GM06990 (cell line): Measurements from ENCODE around the gene IFRD2.
"Not testable (repeated sequence)": the region's sequence is repeated elsewhere in the genome, so short reads cannot be mapped to it uniquely, and the experiment has no call there.

ENCODE experiments used
- DNase-seq: peaks from one replicate; pipeline ENCODE4 v3.0.0-alpha.2; 2011; ENCODE audit not compliant: insufficient read length; ENCODE audit errors: extremely low read depth
- H3K27me3 ChIP-seq: replicated peaks from 2 replicates; pipeline ENCODE4 v1.6.0; 2011; ENCODE audit warnings: low read length; ENCODE audit not compliant: control insufficient read depth, insufficient read depth
- H3K36me3 ChIP-seq: 2 replicates; pipeline ENCODE4 v1.5.1; 2011; ENCODE audit warnings: low read length; ENCODE audit not compliant: control insufficient read depth, insufficient read depth
- H3K4me3 ChIP-seq: replicated peaks from 2 replicates; pipeline ENCODE4 v1.5.1; 2011; ENCODE audit warnings: low read depth, mild to moderate bottlenecking, control low read depth, low read length
- TF ChIP-seq, protein P1 (sequence below): IDR thresholded peaks from 2 replicates; pipeline ENCODE4 v1.5.1; 2011; ENCODE audit warnings: low read length, control low read depth, mild to moderate bottlenecking, inconsistent platforms; ENCODE audit not compliant: insufficient read depth, poor library complexity, severe bottlenecking

IFRD2 gene

DNA sequence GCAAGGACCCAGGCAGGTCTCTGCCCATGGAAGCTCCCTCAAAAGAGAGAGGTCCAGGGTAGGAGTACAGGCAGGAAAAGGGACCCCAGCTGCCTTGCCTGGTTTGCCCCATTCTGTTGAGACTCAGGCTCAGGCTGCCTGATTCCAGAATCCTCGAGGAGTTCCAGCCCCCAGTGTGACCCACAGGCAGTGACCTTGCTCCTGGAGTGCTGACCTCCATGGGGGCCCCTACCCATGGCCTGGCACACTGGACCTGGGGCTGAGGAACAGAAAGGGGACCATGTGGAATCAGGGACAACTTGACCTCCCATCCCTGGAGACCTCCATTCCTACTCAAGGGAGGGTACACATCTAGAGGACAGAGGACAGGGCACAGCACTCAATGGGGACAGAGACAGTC, 26.7 kb downstream of the IFRD2 start:
- Histone ChIP-seq H3K27me3 (no peaks in the 10 kb centered on the region), H3K4me3 (no peak overlapping the region), H3K36me3 (no peaks in the 10 kb centered on the region; the same call in 1 of the 2 replicates)
- no peak for DNase-seq
- TF ChIP-seq, protein P1, sequence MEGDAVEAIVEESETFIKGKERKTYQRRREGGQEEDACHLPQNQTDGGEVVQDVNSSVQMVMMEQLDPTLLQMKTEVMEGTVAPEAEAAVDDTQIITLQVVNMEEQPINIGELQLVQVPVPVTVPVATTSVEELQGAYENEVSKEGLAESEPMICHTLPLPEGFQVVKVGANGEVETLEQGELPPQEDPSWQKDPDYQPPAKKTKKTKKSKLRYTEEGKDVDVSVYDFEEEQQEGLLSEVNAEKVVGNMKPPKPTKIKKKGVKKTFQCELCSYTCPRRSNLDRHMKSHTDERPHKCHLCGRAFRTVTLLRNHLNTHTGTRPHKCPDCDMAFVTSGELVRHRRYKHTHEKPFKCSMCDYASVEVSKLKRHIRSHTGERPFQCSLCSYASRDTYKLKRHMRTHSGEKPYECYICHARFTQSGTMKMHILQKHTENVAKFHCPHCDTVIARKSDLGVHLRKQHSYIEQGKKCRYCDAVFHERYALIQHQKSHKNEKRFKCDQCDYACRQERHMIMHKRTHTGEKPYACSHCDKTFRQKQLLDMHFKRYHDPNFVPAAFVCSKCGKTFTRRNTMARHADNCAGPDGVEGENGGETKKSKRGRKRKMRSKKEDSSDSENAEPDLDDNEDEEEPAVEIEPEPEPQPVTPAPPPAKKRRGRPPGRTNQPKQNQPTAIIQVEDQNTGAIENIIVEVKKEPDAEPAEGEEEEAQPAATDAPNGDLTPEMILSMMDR = no peak

DNA sequence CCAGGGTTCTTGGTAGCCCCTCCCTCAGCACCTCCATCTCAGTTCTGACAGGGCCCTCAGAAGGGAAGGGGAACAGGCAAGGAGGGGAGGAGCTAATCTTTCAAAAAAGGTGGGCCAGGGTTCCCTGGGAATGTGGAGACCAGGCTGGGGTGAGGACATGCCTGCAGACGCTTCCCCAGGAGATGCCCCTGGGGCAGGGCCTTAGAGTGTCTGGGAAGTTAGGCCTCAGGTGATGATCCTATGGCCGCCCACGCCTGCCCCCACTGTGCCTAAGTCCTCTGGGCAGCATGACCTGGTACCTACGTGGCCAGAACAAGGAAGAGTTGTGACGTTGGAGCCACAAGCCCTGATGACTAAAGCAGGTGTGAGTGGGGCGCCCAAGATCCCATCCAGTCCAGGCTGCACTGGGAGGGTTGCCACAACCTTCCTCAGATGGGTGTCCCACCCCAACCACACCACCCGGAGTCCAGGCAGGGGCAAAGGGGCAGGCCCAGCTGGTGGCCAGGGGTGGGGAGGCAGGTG, 27.2 kb downstream of the IFRD2 start:
- H3K4me3 ChIP-seq = no peak overlapping the region
- DNase-seq = no peak
- TF ChIP-seq, protein P1 = no peak
- no peaks in the 10 kb centered on the region; the same call in 1 of the 2 replicates for H3K36me3 ChIP-seq
- no peaks in the 10 kb centered on the region for H3K27me3 ChIP-seq

DNA sequence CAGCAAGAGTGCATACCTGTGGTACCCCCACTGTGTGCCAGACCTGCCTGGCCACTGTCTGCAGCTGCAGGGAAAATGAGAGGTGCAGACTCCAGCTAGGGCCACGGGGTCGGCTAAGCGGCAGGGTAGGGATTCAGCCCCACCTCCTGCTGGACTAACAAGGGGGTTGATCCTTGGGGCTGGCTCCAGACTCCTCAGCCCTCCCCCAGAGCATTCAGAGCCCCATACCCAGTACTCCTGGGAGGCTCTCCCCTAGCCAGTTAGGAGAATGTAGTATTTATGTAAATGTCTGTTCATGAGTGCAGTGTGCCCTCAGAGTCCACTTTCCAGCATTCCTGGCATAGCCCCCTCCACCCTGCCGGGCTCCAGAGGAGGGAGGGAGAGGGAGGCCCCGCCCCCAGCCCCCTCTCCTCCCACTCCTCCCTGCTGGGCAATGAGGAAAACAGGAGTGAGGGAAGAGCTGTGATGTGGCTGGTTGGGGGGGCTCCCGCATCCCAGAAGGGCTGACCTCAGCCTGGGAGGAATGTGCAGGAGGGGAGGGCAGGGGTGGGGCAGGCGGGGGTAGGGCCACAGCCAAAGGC, 27.8 kb downstream of the IFRD2 start:
- Histone ChIP-seq H3K4me3 (no peak overlapping the region), H3K36me3 (no peaks in the 10 kb centered on the region; the same call in 1 of the 2 replicates), H3K27me3 (no peaks in the 10 kb centered on the region)
- TF ChIP-seq, protein P1 = no peak
- DNase-seq = no peak

DNA sequence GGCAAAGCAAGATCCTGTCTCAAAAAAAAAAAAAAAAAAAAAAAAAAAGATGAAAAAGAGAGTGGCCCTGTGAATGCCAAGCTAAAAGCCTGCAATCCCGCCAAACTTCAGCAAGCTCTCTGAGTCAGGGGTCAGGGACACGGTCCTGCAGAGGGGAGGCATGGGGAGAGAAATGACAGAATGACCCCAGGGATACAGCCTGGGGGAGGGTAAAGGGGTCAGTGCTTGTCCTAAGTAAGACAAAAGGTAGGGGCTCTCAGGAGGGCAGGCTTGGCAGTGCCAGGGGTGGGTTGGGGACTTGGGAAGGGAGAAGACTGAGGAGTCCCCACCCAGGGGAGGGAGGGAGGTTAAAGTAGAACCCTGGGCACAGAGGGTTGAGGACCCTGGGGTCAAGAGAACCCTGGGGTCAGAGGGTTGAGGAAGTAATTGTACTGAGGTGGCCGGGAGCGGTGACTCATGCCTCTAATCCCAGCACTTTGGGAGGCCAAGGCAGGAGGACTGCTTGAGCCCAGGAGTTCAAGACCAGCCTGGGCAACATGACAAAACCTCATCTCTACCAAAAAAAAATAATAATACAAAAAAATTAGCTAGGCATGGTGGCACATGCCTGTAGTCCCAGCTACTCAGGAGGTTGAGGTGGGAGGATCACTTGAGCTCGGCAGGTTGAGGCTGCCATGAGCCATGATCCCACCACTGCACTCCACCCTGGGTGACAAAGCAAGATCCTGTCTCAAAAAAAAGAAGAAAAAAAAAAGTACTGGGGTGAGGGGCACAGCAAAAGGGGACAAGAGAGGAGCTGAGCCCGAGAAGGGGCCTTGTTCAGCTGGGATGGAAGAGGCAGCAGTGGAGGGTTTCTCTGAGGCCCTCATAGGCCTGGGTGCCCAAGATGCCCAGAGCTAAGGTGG, 28.5 kb downstream of the IFRD2 start:
- no peak for DNase-seq

DNA sequence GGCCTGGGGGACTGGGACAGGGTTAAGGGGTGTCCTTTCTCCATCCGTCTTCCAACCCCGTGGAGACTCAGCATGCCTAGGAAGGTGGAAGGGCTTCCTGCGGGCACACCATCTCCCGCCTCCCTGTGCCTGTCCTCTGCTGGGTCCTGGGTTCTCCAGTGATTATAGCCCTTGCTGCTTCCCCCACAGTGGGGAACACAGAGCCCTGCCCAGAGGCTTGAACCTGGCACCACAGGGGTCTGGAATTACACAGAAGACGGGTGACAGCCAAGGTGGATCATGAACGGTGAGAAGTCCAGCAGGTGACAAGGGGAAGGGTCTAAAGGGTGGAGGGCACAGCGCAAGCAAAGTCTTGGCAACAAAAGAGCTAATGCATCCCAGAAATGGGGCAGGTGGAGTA, 29.5 kb downstream of the IFRD2 start:
- no peak for DNase-seq
- Histone ChIP-seq H3K4me3 (no peak overlapping the region), H3K27me3 (no peaks in the 10 kb centered on the region), H3K36me3 (peaks cover 8% of the 10 kb centered on the region)
- TF ChIP-seq, protein P1 = no peak

More for the DNA sequence above, 28.5 kb downstream of the IFRD2 start:
- TF ChIP-seq, protein P1 = no peak
- Histone ChIP-seq H3K36me3 (peaks cover 2% of the 10 kb centered on the region), H3K27me3 (no peaks in the 10 kb centered on the region), H3K4me3 (no peak overlapping the region)

DNA sequence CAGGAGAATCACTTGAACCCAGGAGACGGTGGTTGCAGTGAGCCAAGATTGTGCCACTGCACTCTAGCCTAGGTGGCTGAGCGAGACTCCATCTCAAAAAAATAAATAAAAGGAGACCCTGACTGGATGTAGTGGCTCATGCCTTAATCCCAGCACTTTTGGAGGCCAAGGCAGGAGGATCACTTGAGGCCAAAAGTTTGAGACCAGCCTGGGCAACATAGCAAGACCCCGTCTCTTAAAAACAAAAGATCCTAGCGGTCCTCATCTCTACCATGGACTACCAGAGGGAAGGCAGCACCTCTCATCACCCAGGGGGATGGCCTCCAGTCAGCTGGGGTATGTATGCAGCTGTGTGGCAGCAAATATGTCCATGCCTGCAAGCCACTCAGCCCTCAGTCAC, 30.0 kb downstream of the IFRD2 start:
- peaks cover 13% of the 10 kb centered on the region for H3K36me3 ChIP-seq
- DNase-seq, H3K4me3 ChIP-seq, H3K27me3 ChIP-seq: not testable (repeated sequence)
